Activated T-helper 17 cell treated with anti-CD3 and anti-CD28 coated beads, Interleukin-2, amount 50 U/mL, for 72 hours (primary cell): ENCODE results near the gene CIPC. TPM values are rescaled to one million over a fixed set of nuclear protein-coding genes. Genes with fewer than 3 reads are reported as not detected.
A peak's percentile ranks its signal among the peaks of the same experiment; 100 is the strongest.

Experiments used
- ATAC-seq: fragments of 150-1000 bp; cut with Tn5 transposase; replicated peaks from 2 replicates; pipeline ENCODE4 v1.10.0; 2021; ENCODE audit warnings: mild to moderate bottlenecking, moderate library complexity
- H3K27ac Mint-ChIP-seq: one replicate; pipeline ENCODE4 v1.8.0; 2022; ENCODE audit warnings: mixed read lengths
- H3K27me3 Mint-ChIP-seq: one replicate; pipeline ENCODE4 v1.8.0; 2022; ENCODE audit warnings: mixed read lengths
- H3K36me3 Mint-ChIP-seq: one replicate; pipeline ENCODE4 v1.8.0; 2022; ENCODE audit warnings: low read depth, mild to moderate bottlenecking, mixed read lengths
- H3K4me1 Mint-ChIP-seq: one replicate; pipeline ENCODE4 v1.8.0; 2022; ENCODE audit warnings: mixed read lengths
- H3K4me3 Mint-ChIP-seq: one replicate; pipeline ENCODE4 v1.8.0; 2022; ENCODE audit warnings: mild to moderate bottlenecking, mixed read lengths
- H3K9me3 Mint-ChIP-seq: one replicate; pipeline ENCODE4 v1.8.0; 2022; ENCODE audit warnings: mixed read lengths
- total RNA-seq, 2 donors: library from RNA; stranded (reverse); gene quantifications; one replicate each; pipeline ENCODE4 v1.2.3, GENCODE V29; 2022

CIPC gene
- total RNA-seq, 2 donors from 2014 or later, result 8.5 to 11.8 TPM

DNA sequence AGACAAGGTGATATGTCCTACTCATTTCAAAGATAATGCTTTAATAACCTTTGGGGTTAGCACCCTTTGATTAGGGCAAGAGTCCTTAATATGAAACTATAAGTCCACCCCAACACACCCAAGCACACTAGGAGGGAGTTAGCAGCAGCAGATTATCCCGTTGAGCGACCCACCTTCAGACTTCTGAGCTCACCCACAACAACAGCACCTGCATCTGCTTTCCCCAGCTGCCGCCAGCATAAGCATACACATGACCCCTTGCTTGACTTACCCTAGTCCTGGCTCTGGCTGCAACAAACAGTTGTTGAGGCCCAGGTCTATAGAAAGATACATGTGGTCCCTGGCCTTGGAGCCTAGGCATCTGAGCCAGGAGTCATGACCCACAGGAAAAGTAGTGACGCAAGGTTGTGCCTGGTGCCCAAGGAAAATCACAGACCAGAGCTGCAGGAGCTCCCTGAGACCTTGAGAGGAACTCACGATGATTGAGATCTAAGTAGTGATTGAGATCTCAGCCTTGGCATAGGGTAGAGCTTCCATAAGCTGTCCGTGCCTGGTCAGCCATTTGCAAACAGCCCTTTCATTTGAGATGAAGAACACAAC, 24.6 kb downstream of the CIPC start:
- peak overlapping the region; percentile 57 for H3K4me3 Mint-ChIP-seq
- H3K9me3 Mint-ChIP-seq, result no peaks in the 10 kb centered on the region
- no peaks in the 10 kb centered on the region for H3K27me3 Mint-ChIP-seq
- peaks cover 15% of the 10 kb centered on the region for H3K4me1 Mint-ChIP-seq
- H3K27ac Mint-ChIP-seq, result peak overlapping the region; percentile 60
- H3K36me3 Mint-ChIP-seq, result no peaks in the 10 kb centered on the region
- ATAC-seq, result no peak

DNA sequence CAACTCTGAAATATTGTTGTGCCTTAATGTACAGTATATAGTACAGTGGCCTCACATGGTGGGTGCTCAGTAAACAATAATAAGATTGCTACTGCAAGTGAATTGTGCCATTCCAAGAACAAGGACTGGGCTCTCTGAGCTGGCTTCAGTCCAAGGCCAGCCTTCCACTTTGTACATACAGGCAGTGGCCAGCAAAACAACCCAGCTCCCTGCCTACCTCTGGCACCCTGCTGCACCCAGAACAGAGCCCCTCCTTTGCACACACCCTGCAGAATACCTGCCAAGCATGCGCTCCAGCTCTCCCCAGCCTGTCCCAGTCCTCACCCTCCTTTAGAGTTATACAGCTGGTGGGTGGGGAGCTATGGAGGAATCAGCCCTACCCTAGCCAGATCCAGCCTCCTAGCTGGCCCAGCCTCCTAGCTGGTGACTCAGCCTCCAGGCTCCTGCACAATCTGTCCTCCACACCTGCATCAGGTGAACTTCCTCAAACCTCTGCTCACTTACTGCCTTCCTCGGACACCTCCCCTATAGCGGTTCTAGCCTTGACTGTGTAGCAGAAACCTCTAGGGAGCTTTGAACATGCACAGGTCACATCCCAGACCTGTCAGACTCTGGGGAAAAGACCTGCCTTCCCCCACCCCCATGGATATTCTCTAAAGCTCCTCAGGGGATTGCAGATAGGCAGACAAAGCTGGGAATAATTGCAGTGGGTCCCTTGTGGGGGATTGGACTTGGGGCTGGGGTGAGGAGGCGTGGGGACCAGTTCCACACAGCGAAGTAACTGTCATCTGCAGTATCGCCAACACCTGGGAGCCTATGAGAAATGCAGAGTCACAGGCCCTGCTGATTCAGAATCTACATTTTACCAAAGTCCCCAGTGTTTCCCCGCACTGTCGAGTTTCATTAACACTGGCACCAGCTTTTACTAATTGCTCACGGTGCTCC, 25.6 kb downstream of the CIPC start:
- Mint-ChIP-seq H3K4me3 (peak overlapping the region; percentile 78), H3K27ac (no peak overlapping the region), H3K36me3 (no peaks in the 10 kb centered on the region), H3K27me3 (peaks cover 4% of the 10 kb centered on the region), H3K4me1 (peaks cover 15% of the 10 kb centered on the region), H3K9me3 (no peaks in the 10 kb centered on the region)
- peak; percentile 37 for ATAC-seq

DNA sequence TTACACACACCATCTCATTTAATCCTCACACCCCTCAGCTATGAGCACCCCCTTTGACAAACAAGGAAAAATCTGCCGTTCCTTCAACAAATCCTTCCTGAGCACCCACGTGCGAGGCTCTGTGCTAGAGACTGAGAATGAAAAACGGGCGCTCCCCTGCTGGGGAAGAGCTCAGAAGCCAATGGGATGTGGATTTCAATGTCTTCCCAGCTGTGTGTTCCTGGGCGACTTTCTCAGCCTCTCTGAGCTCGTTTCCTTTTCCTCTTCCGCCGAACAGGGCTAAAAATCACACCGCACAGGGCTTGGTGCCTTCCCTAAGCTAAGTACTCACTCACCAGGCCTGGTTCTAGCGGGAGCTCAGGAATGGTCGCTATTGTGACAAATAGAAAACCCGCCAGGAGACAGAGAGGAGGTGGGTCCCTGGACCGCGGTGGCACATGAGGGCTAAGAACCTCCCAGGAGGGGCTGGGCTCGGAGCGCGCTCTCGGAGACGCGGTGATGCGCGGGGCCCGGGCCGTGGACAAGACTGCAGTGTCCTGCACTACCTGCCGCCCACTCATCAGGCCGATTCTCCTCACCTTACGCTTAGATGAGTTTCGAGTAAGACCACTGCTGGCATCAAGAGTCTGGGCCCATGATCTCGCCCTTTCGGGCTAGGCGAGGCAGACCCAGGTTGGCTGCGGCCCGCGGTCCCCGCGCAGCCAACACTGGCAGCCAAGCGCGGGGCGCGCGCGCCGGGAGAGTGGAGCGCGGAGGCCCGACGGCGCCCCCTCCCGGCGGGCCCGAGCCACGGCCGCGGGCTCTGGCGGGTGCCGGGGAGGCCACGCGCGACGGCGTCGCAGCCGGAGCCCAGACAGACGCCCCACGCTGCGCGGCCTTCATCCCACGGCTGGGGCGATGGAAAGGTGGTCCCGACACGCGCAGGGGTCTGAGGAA, 26.6 kb downstream of the CIPC start:
- Mint-ChIP-seq H3K4me3 (peak overlapping the region; percentile 78), H3K9me3 (no peaks in the 10 kb centered on the region), H3K36me3 (no peaks in the 10 kb centered on the region), H3K4me1 (peaks cover 15% of the 10 kb centered on the region), H3K27me3 (peaks cover 8% of the 10 kb centered on the region), H3K27ac (peak overlapping the region; percentile 62)
- ATAC-seq, result peak; percentile 76

DNA sequence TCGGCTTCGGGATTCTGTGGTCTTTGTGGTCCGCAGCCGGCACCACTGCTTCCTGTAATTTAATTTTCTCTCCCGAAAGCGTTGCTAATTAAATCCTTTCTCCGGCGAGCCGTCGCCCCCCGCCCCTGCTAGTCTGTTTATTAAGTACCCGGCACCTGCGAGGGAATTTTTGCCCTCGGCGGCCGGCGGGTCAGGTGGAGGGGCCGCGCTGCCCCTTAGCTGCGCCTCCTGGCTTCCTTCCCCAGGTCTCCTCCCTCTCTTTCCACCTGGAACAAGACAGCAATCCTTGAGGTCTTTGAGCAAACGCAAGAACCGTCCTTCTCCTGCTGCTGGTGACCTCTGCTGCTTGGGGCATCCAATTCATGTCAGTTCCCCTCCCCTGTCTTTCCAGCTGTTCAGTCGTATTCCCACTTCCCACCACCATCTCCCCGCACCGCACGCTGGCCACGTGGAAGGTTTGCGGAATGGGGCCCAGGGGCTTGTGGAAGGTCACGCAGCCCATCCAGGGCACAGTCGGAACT, 27.3 kb downstream of the CIPC start:
- Mint-ChIP-seq H3K27ac (no peak overlapping the region), H3K4me1 (peaks cover 11% of the 10 kb centered on the region), H3K9me3 (no peaks in the 10 kb centered on the region), H3K27me3 (peaks cover 13% of the 10 kb centered on the region), H3K4me3 (peak overlapping the region; percentile 78), H3K36me3 (no peaks in the 10 kb centered on the region)
- no peak for ATAC-seq

DNA sequence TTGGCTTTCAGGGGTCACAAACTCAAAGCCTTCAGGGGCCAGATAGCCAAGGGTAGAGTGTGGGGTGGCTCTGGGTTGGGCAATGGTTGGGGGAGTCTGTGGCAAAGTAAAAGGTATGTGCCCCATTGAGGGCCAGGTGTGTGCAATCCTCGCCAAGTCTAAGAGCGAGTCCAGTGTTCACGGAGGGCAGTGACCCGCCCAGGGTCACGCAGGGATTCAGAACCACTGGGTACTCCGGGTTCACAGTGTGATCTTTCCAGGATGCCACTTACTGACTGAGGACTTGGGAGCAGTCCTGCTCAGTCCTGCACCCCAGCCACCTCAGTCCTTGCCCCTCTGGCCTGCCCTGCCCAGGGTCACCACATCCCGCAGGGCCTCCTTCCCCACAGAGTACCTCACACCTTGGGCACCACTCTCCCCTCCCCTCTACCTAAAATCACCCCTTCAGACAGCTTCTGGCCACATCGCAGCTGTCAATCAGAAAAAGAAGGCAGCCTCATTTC, 27.8 kb downstream of the CIPC start:
- Mint-ChIP-seq H3K27me3 (peaks cover 13% of the 10 kb centered on the region), H3K9me3 (no peaks in the 10 kb centered on the region), H3K27ac (no peak overlapping the region), H3K36me3 (no peaks in the 10 kb centered on the region), H3K4me3 (peak overlapping the region; percentile 78), H3K4me1 (peaks cover 6% of the 10 kb centered on the region)
- ATAC-seq, result no peak

DNA sequence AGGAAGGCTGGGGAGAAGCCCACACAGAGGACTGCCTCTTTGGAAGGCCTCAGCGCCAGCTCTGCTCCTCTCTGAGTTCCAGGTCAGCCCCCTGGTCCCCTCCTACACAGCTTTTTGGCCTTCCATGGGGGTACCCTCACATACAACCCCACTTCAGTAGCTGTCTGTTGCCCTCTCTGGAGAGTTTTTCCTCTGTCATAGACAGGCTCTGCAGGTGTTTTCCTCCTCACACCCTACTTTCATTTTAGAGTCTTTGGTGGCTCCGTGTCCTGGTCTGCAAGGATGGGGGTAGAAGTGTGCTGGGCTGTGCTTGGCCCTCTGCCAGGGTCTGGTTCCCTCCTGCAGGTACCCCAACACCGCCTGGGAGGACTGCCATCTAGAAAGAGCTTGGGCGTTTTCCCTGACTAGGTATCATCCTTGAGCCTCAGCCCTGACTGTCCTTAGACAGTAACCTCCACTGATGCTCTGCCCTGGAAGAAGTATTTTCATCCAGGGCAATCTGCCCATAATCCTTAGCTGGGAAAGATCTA, 28.5 kb downstream of the CIPC start:
- no peak for ATAC-seq
- Mint-ChIP-seq H3K4me1 (peaks cover 5% of the 10 kb centered on the region), H3K27ac (no peak overlapping the region), H3K9me3 (no peaks in the 10 kb centered on the region), H3K4me3 (peak overlapping the region; percentile 78), H3K36me3 (no peaks in the 10 kb centered on the region), H3K27me3 (peaks cover 14% of the 10 kb centered on the region)

DNA sequence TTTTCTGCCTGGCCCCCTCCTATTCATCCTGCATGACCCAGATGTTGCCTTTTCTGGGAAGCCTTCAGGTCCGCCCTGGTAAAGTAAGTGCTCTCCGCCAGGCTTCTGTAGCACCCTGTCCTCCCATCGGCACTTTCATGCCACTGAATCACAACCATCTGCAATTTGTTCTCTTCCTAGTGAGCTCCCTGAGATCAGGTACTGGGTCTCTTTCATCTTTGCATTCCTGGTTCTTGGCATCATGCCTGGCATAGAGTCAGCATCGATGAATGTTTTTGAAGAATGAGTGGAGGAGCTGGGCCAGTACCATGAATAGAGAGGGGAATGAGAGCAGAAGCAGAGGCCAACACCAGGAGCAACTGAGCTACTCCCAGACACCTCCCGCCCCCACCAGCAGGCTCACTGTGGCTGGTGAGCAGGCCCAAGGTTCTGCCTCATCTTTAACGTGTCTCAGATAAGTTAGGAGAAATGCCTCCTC, 30.4 kb downstream of the CIPC start:
- H3K27me3 Mint-ChIP-seq, result peaks cover 33% of the 10 kb centered on the region
- peaks cover 5% of the 10 kb centered on the region for H3K4me1 Mint-ChIP-seq
- no peaks in the 10 kb centered on the region for H3K9me3 Mint-ChIP-seq
- ATAC-seq, result no peak
- H3K4me3 Mint-ChIP-seq, result no peak overlapping the region
- no peaks in the 10 kb centered on the region for H3K36me3 Mint-ChIP-seq
- H3K27ac Mint-ChIP-seq, result no peak overlapping the region

DNA sequence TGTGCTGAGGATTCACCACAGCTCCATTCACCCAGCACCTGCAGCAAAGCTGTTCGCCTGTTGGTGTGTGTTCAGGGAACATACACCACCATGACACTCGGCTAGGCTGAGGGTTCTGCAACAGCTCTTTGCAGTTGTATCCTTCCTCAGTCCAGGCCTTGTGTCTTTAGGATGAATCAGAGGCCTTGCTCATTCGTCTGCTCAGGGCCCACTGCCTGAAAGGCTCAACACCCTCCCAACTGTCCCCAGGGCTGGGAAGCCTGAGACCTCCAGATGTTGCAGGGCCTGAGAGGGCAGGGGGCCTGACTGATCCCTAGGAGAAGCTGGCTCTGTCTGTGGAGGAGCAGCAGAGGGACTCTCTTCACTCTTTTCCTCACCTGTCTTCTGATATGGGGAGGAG, 32.3 kb downstream of the CIPC start:
- peaks cover 48% of the 10 kb centered on the region for H3K27me3 Mint-ChIP-seq
- H3K4me1 Mint-ChIP-seq, result peaks cover 5% of the 10 kb centered on the region
- H3K27ac Mint-ChIP-seq, result no peak overlapping the region
- H3K9me3 Mint-ChIP-seq, result no peaks in the 10 kb centered on the region
- no peaks in the 10 kb centered on the region for H3K36me3 Mint-ChIP-seq
- ATAC-seq, result no peak
- H3K4me3 Mint-ChIP-seq, result no peak overlapping the region

DNA sequence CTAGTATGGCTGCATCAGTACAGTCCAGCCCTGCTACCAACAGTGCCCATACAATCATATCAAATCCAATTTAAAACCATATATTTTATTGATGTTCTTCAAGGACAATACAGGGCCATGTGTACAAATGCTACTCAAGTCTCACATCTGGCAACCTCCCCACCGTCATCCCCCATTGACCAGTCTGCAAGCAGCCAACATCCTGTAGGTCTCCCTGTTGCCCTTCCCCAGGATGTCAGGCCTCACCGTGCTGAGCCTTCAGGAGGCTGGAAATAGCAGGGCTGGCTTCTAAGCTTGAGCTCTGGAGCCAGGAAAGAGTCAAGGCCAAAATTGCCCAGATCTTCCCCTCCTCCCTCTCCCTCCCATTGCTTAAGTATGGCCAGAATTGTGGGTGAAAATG, 33.1 kb downstream of the CIPC start:
- Mint-ChIP-seq H3K36me3 (no peaks in the 10 kb centered on the region), H3K27ac (no peak overlapping the region), H3K9me3 (no peaks in the 10 kb centered on the region), H3K4me1 (peaks cover 5% of the 10 kb centered on the region), H3K4me3 (no peak overlapping the region), H3K27me3 (peaks cover 51% of the 10 kb centered on the region)
- no peak for ATAC-seq

DNA sequence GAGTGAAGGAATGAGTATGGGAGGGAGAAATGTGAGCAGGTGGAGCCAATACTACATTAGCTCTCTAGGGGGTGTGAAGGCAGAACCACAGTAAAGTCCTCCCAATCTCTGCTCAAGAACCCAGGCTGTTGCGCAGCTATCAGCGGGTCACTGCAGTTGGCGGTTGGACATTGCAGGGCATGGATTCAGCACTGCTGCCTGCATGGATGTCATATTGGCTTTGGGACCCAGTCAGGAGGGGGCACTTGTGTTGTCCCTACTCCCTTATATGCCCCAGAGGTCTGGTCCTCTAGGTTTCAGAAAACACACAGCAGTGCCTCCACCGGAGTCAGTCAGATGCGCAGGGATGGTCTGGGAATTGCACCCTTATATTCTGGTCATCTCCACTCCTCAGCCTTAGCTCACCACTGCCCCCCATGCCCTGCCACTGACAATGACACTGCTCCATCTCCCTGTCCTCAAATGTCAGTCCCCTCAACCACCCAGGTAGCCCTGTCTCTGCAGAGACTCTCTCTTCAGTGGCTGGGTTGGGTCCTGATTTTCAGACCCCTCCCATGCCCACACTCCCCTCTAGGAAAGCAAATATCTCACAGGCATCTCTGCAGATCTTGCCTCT, 33.9 kb downstream of the CIPC start:
- Mint-ChIP-seq H3K27me3 (peaks cover 59% of the 10 kb centered on the region), H3K36me3 (no peaks in the 10 kb centered on the region), H3K4me3 (no peak overlapping the region), H3K4me1 (peaks cover 5% of the 10 kb centered on the region), H3K27ac (no peak overlapping the region), H3K9me3 (no peaks in the 10 kb centered on the region)
- ATAC-seq, result no peak

DNA sequence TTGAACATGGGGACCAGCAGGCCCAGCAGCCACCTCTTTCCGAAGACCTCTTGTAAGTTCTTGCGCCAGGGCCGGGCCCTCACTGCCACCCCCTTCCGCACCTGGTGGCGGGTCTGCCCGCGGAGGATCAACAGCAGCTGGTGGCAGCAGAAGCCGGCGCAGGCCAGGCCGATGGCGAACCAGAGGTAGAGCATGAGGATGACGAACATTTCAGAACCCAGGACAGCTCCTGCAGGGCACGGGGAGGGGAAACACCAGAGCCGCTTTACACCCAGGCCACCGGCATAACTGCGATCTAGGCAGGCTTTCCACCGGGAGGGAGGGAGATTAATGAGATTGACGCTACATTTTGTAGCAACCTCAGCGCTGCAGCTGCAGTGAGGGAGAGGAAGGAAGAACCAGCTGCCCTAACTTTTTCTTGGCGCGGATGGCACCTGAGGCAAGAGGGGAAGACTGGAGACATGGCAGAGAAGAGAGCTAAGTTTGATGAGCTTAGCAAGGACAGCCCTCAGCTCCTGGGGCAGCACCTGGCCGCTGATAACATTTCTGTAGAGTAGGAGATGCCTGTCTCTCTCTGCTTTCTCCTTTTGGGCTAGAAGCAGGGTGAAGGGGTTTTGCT, 35.8 kb downstream of the CIPC start:
- ATAC-seq, result peak; percentile 72
- H3K36me3 Mint-ChIP-seq, result no peaks in the 10 kb centered on the region
- H3K27me3 Mint-ChIP-seq, result peaks cover 65% of the 10 kb centered on the region
- no peaks in the 10 kb centered on the region for H3K9me3 Mint-ChIP-seq
- H3K27ac Mint-ChIP-seq, result no peak overlapping the region
- H3K4me3 Mint-ChIP-seq, result no peak overlapping the region
- H3K4me1 Mint-ChIP-seq, result peaks cover 5% of the 10 kb centered on the region

DNA sequence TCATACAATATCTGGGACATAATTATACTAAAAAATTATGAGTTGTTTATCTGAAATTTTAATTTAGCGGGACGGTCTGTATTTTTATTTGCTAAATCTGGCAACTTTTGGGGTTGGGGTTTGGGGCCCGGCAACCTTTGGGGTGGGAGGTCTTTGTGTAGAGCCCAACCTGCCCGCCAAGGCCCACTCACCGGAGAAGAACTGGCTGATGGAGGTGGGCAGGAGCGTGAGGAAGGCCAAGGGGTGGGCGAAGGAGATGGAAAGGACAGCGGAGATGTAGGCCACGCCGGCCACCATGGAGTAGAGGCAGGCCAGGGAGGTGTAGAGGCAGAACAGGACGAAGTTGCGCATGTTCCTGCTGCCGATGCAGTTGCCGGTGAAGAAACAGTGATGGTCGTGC, 41.0 kb downstream of the CIPC start:
- Mint-ChIP-seq H3K4me3 (peak overlapping the region; percentile 42), H3K9me3 (no peaks in the 10 kb centered on the region), H3K27ac (no peak overlapping the region), H3K4me1 (peaks cover 1% of the 10 kb centered on the region), H3K27me3 (peaks cover 64% of the 10 kb centered on the region), H3K36me3 (no peaks in the 10 kb centered on the region)
- no peak for ATAC-seq
